Smooth muscle cell (in vitro differentiated cells): ENCODE results near the gene SRGAP3. TPM values are rescaled to one million over a fixed set of nuclear protein-coding genes. Genes with fewer than 3 reads are reported as not detected.

Source experiments
- DNase-seq: peaks from one replicate; lab custom pipeline; 2025; ENCODE audit not compliant: unreplicated experiment; lab: John Stamatoyannopoulos, UW
- H2AFZ ChIP-seq: fragments of 200-600 bp; sonication (generic); 2 replicates; pipeline ENCODE4 v1.6.0; 2016; ENCODE audit warnings: antibody characterized with exemption, low read depth, mild to moderate bottlenecking
- H3F3A ChIP-seq: fragments of 200-600 bp; sonication (generic); 2 replicates; pipeline ENCODE4 v1.6.0; 2017; ENCODE audit warnings: antibody characterized with exemption, low read depth
- H3K27ac ChIP-seq: fragments of 200-600 bp; sonication (generic); 2 replicates; pipeline ENCODE4 v1.5.1; 2016; ENCODE audit warnings: low read depth, mild to moderate bottlenecking
- H3K27me3 ChIP-seq: fragments of 200-600 bp; sonication (generic); 2 replicates; pipeline ENCODE4 v1.6.1; 2016; ENCODE audit warnings: low read depth, mild to moderate bottlenecking
- H3K36me3 ChIP-seq: fragments of 200-600 bp; sonication (generic); 2 replicates; pipeline ENCODE4 v1.5.1; 2016; ENCODE audit warnings: low read depth
- H3K4me1 ChIP-seq: fragments of 200-600 bp; sonication (generic); 2 replicates; pipeline ENCODE4 v1.5.1; 2016; ENCODE audit warnings: low read depth
- H3K4me2 ChIP-seq: fragments of 200-600 bp; sonication (generic); 2 replicates; pipeline ENCODE4 v1.6.0; 2016; ENCODE audit warnings: mild to moderate bottlenecking
- H3K4me3 ChIP-seq: fragments of 200-600 bp; sonication (generic); 2 replicates; pipeline ENCODE4 v1.5.1; 2016; ENCODE audit warnings: mild to moderate bottlenecking
- H3K79me2 ChIP-seq: fragments of 200-600 bp; sonication (generic); 2 replicates; pipeline ENCODE4 v1.6.0; 2016; ENCODE audit warnings: low read depth, mild to moderate bottlenecking
- H3K9ac ChIP-seq: fragments of 200-600 bp; sonication (generic); 2 replicates; pipeline ENCODE4 v1.6.0; 2016; ENCODE audit warnings: low read depth
- H3K9me3 ChIP-seq: fragments of 200-600 bp; sonication (generic); replicated peaks from 2 replicates; pipeline ENCODE4 v1.5.1; 2016; ENCODE audit warnings: low read depth
- H4K20me1 ChIP-seq: fragments of 200-600 bp; sonication (generic); 2 replicates; pipeline ENCODE4 v1.6.0; 2016; ENCODE audit warnings: low read depth
- CTCF ChIP-seq: fragments of 200-600 bp; sonication (generic); IDR thresholded peaks from 2 replicates; pipeline ENCODE4 v1.5.1; 2017; ENCODE audit warnings: borderline replicate concordance, mild to moderate bottlenecking, antibody characterized with exemption; ENCODE audit not compliant: insufficient read depth, poor library complexity, severe bottlenecking
- WGBS: methylation state at CpG from one replicate; pipeline ENCODE4 v1.1.7; 2016; ENCODE audit warnings: low lambda C conversion rate; 5-methylcytosine and 5-hydroxymethylcytosine counted together
- polyA plus RNA-seq: library from polyadenylated mRNA; unstranded; fragments of >200 nt; fragmentation: Nextera tagmentation; extraction: Ambion mirVana; gene quantifications from 2 replicates; pipeline ENCODE4 v1.2.1, GENCODE V29; 2016
- total RNA-seq: library from RNA; depleted of rRNA; stranded (reverse); fragments of >200 nt; gene quantifications from 2 replicates; pipeline ENCODE4 v1.2.3, GENCODE V29; 2014

The SRGAP3 gene
- total and polyA plus RNA-seq, 2 experiments from 2014 or later: 1.5 to 3.1 TPM

DNA sequence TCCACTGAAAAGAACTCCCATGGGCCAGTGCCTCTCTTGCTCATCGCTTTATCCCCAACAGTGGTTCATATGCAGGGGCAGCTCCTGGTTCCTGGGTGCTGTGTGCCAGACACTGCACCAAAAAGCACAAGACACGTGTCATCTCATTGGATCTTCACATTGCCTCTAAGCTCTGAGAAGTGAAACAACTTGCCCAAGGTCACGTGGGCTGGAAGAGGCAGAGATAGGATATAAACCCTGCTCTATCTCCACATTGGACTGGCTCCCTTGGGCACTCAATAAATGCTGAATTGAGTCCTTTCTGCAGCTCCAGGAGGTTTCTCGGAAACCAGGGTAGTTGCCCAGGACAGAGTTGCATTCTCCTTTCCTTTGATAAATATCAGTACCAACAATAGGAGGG is 88.1 kb downstream of the SRGAP3 start:
- Histone ChIP-seq H3K36me3 (no peaks in the 10 kb centered on the region), H3K9me3 (no peaks in the 10 kb centered on the region), H3K79me2 (no peaks in the 10 kb centered on the region), H3F3A (no peaks in the 10 kb centered on the region), H4K20me1 (no peaks in the 10 kb centered on the region), H3K27ac (no peak overlapping the region), H3K4me2 (no peak overlapping the region), H3K9ac (no peak overlapping the region), H3K4me1 (no peaks in the 10 kb centered on the region), H3K4me3 (no peak overlapping the region), H3K27me3 (no peaks in the 10 kb centered on the region), H2AFZ (no peak overlapping the region)
- no peak for TF ChIP-seq CTCF
- WGBS: 93% methylated on average over 4 of the region's 4 CpGs
- no peak for DNase-seq

DNA sequence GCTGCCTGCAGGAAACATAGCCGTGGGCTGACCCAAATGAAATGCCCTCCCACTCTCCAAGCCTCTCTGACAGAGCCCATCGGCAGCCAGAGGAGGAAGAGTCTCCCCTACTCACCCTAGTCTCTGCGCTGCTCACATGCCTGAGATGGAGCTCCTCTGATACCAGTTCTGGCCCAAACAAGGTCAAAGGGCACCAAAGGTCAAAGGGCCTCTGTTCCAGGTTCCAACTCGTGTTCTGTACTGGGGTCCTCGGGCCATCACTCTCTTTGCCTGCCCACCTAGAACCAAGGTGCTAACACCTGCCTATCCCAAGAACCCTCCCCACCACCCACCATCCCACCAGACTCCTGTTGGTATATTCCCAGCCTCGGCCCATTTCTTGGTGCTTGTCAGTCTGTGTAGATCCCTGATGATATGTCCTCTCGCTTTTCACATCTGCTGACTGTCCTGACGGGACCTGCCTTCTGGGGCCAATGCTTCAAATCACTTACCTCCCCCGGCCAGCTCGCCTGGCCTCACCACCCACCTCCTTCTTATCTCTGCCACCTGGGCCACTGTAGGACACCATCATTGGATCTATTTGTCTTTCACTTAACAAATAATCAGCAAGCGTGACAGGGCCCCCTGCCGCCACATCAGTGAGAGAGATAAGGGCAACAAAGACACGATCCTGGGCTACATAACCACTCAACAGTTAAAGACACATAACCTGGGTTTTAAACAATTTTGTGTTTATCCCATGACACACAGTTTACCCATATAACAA is 90.4 kb downstream of the SRGAP3 start:
- Histone ChIP-seq H3F3A (no peaks in the 10 kb centered on the region), H3K4me2 (no peak overlapping the region), H3K9ac (no peak overlapping the region), H3K27ac (no peak overlapping the region), H3K4me3 (no peak overlapping the region), H3K36me3 (no peaks in the 10 kb centered on the region), H2AFZ (no peak overlapping the region), H3K27me3 (no peaks in the 10 kb centered on the region), H4K20me1 (no peaks in the 10 kb centered on the region), H3K79me2 (no peaks in the 10 kb centered on the region), H3K4me1 (no peaks in the 10 kb centered on the region), H3K9me3 (no peaks in the 10 kb centered on the region)
- WGBS: 88% methylated on average over 13 of the region's 13 CpGs
- no peak for DNase-seq
- TF ChIP-seq CTCF: no peak

- Histone ChIP-seq H3K9me3 (no peaks in the 10 kb centered on the region), H3K27ac (no peak overlapping the region), H3K4me1 (no peaks in the 10 kb centered on the region), H3K27me3 (no peaks in the 10 kb centered on the region), H3K36me3 (no peaks in the 10 kb centered on the region), H3F3A (no peaks in the 10 kb centered on the region), H3K79me2 (no peaks in the 10 kb centered on the region), H3K4me3 (no peak overlapping the region), H3K4me2 (no peak overlapping the region), H3K9ac (no peak overlapping the region), H2AFZ (no peak overlapping the region), H4K20me1 (no peaks in the 10 kb centered on the region)
- TF ChIP-seq CTCF: no peak
- no peak for DNase-seq
- 82% methylated on average over 5 of the region's 5 CpGs for WGBS
Observed at GRCh38 chr3:9157651-9158362, 91.6 kb downstream of the SRGAP3 start.
